Activated CD4-positive, alpha-beta T cell treated with anti-CD3 and anti-CD28 coated beads, Interleukin-2, amount 10 ng/mL, durations not matched to agents 7 days and 5 days (primary cell): ENCODE measurements around the gene IL22. TPM values are rescaled to one million over a fixed set of nuclear protein-coding genes. Genes with fewer than 3 reads are reported as not detected.
"Not testable (repeated sequence)": the region's sequence is repeated elsewhere in the genome, so short reads cannot be mapped to it uniquely, and the experiment has no call there.

ENCODE experiments used
- CTCF ChIA-PET: fragments of 350-600 bp; sonication (Branson Sonifier 250); formaldehyde crosslinking; loops from one replicate; lab custom pipeline; 2021; ENCODE audit warnings: antibody characterized with exemption; lab: Charles Lee
- POLR2A ChIA-PET: fragments of 350-600 bp; sonication (Branson Sonifier 250); formaldehyde crosslinking; loops from one replicate; lab custom pipeline; 2021; ENCODE audit warnings: antibody characterized with exemption; lab: Charles Lee
- DNase-seq: peaks from one replicate; pipeline ENCODE4 v3.0.0-alpha.2; 2020
- H3K27ac Mint-ChIP-seq: one replicate; pipeline ENCODE4 v1.8.0; 2021; ENCODE audit warnings: mild to moderate bottlenecking, moderate library complexity, mixed read lengths
- H3K27me3 Mint-ChIP-seq: one replicate; pipeline ENCODE4 v1.8.0; 2021; ENCODE audit warnings: mixed read lengths
- H3K36me3 Mint-ChIP-seq: one replicate; pipeline ENCODE4 v1.8.0; 2021; ENCODE audit warnings: low read depth, mixed read lengths
- H3K4me1 Mint-ChIP-seq: one replicate; pipeline ENCODE4 v1.8.0; 2021; ENCODE audit warnings: mixed read lengths
- H3K4me3 Mint-ChIP-seq: one replicate; pipeline ENCODE4 v1.8.0; 2021; ENCODE audit warnings: mild to moderate bottlenecking, moderate library complexity, mixed read lengths
- H3K9me3 Mint-ChIP-seq: one replicate; pipeline ENCODE4 v1.8.0; 2021; ENCODE audit warnings: mixed read lengths
- total RNA-seq, 2 experiments: library from RNA; stranded (reverse); gene quantifications; one replicate each; pipeline ENCODE4 v1.2.3, GENCODE V29; 2021

The IL22 gene
- total RNA-seq, 2 experiments from 2014 or later = 0.42 to 0.69 TPM

DNA sequence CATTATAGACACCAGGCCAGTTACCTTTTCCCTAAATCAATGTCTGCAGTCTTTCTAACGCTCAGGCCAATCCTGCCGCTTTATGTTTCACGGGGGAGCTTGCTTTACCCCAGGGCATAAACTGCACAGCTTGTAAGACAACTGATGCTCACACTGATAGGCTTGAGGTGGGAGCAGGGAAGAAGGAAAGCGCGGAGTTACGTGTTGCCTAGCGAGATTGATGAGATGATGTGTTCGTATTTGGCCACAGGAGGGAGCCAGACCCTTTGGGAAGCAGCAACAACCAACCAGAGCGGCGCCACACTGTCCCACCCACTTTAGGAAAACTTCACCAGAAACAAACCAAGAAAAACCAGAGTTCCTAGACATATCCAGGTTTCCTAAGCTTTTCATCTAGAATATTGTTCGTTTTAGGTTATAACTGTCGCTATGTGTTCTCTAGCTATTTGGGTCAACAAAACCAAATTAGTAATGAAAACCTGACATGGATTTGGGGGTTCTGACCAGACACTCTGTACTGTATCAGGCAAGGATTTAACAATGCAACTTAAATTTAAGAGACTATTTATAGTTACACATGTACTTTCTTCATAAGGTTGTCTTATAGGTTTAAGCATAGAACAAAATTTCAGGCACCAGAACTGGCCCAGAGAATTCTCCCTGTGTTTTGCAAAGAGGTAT, 30.2 kb downstream of the IL22 start:
- Mint-ChIP-seq H3K27ac (no peak overlapping the region), H3K36me3 (no peaks in the 10 kb centered on the region), H3K27me3 (peaks cover 13% of the 10 kb centered on the region), H3K4me1 (peaks cover 15% of the 10 kb centered on the region), H3K4me3 (no peak overlapping the region), H3K9me3 (no peaks in the 10 kb centered on the region)
- ChIA-PET POLR2A (no interaction called here), CTCF (interaction anchor here (0.6 to 3.2 kb wide), 19 partner anchors 9 to 258 kb away, joined by 3 to 14 read pairs (median 5); no protein-coding TSS in a partner anchor)
- peak; percentile 76 for DNase-seq

DNA sequence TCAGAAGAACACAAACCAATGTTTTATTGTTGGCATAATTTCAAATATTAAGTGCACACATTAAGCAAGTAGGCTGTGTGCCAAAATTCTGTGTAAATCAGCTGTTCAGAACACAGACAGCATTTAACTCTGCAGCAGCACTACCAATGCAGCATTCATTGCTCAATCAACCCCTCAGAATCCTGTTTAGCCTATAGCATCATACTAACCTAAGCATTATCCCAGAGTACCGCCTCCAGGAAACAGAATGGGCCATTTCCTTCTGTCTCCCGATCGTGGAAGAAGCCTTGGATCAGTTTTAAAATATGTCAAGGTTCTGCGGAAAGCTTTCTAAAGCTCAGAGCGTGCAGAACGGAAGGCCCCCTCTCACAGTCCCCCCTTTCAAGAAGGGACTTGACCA, 31.1 kb downstream of the IL22 start:
- POLR2A ChIA-PET = no interaction called here
- H3K27me3 Mint-ChIP-seq = peaks cover 19% of the 10 kb centered on the region
- no peak for DNase-seq
- H3K9me3 Mint-ChIP-seq = no peaks in the 10 kb centered on the region
- H3K36me3 Mint-ChIP-seq = no peaks in the 10 kb centered on the region
- H3K4me3 Mint-ChIP-seq = no peak overlapping the region
- CTCF ChIA-PET = interaction anchor here (0.7 to 3.2 kb wide), 13 partner anchors 9 to 191 kb away, joined by 3 to 14 read pairs (median 7); no protein-coding TSS in a partner anchor
- H3K27ac Mint-ChIP-seq = no peak overlapping the region
- peaks cover 15% of the 10 kb centered on the region for H3K4me1 Mint-ChIP-seq

DNA sequence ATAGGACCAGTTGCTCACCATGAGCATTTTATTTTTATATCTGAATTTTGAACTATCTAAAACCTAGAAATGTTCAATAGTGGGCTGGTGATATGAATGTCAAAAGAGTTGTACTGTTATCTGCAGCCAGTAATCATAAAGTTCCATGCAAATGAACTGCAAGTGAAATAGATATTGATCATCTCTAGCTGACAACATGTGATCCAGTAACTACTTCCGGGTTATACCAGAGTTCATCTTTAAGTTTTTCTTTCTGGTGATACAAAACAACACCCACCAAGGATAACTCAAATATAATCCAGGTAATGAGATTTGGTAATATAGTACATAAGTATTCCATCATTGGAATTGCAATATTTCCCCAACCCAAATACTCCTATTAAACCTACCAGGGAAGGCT, 31.9 kb downstream of the IL22 start:
- ChIA-PET CTCF (interaction anchor here (0.6 to 2.0 kb wide), 3 partner anchors 31 to 183 kb away, joined by 3 to 5 read pairs (median 3); no protein-coding TSS in a partner anchor), POLR2A (no interaction called here)
- no peaks in the 10 kb centered on the region for H3K9me3 Mint-ChIP-seq
- H3K27me3 Mint-ChIP-seq = peaks cover 21% of the 10 kb centered on the region
- no peak overlapping the region for H3K27ac Mint-ChIP-seq
- peaks cover 15% of the 10 kb centered on the region for H3K4me1 Mint-ChIP-seq
- H3K36me3 Mint-ChIP-seq = no peaks in the 10 kb centered on the region
- H3K4me3 Mint-ChIP-seq = no peak overlapping the region
- no peak for DNase-seq

DNA sequence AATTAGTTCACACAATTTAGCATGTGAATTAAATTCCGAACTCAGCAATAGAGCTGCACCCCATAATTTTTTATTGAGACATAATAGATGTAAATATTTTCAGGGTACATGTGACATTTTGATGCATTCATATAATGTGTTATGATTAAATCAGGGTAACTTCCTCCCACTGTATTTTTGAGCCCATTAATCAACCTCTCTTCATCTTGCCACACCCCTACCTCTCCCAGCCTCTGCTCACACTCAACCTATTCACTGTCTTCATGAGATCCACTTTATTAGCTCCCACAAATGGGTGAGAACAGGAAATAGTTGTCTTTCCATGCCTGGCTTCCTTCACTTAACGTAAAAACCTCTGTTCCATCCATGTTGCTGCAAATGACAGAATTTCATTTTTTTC, 42.5 kb downstream of the IL22 start:
- H3K4me3 Mint-ChIP-seq = no peak overlapping the region
- H3K36me3 Mint-ChIP-seq = peaks cover 2% of the 10 kb centered on the region
- no peak overlapping the region for H3K27ac Mint-ChIP-seq
- DNase-seq = no peak
- H3K9me3 Mint-ChIP-seq = no peaks in the 10 kb centered on the region
- H3K4me1 Mint-ChIP-seq = peaks cover 3% of the 10 kb centered on the region
- H3K27me3 Mint-ChIP-seq = peaks cover 32% of the 10 kb centered on the region
- CTCF ChIA-PET = interaction anchor here (0.6 kb wide), 1 partner anchor 74 kb away, joined by 3 read pairs; no protein-coding TSS in a partner anchor
- POLR2A ChIA-PET = no interaction called here

DNA sequence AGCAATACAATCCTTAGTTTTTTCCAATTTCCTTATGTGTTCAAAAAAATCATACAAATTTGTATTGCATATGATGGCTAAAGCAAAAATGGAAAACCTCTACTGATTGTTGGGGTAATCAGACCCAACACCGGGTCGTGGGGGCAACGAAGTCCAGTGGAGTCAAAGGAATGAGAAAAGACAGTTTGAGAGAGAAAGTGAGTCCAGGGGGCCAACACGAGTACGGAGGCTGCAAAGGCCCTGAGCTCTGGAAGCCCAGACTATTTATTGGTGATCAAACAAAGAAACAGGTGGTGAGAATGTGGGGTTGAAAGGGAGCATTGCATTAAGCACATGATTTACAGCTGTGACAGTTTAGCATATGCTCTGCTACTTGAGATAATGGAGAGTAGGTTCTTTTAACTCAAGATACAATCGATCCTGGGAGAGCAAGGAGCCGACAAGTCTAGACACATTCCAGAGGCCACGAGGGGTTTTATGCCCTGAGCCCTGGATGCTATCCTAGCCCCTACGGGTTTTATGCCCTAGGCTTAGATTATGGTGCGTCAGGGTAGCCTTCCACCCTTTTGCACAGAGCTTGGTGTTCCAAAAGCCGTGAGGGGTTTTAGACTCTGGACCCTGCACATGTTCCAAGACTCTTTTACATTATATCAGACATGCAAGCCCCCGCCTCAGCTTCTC, 44.2 kb downstream of the IL22 start:
- H3K36me3 Mint-ChIP-seq, H3K27ac Mint-ChIP-seq, H3K9me3 Mint-ChIP-seq, H3K4me3 Mint-ChIP-seq, DNase-seq, POLR2A ChIA-PET, H3K4me1 Mint-ChIP-seq: not testable (repeated sequence)
- H3K27me3 Mint-ChIP-seq = peaks cover 33% of the 10 kb centered on the region
- CTCF ChIA-PET = interaction anchor here (1.4 kb wide), 1 partner anchor 16 kb away, joined by 3 read pairs; no protein-coding TSS in a partner anchor

DNA sequence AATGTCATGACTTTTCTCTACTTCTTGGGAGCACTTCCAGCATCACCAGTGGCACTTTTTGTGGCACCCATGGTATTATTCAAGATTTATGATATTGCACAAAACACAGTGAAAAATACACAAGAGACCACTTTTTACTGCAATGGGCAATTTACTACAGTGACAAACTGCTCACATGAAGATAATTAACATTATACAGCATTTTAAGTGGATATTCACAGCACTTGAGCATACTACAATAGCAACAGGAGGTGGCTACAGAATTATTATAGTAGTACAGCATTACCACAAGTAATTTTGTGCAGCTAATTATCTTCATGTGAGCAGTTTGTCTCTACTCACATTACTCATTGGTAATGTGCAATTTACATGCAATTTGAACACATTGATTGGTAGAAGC, 46.1 kb downstream of the IL22 start:
- ChIA-PET CTCF (no interaction called here), POLR2A (no interaction called here)

DNA sequence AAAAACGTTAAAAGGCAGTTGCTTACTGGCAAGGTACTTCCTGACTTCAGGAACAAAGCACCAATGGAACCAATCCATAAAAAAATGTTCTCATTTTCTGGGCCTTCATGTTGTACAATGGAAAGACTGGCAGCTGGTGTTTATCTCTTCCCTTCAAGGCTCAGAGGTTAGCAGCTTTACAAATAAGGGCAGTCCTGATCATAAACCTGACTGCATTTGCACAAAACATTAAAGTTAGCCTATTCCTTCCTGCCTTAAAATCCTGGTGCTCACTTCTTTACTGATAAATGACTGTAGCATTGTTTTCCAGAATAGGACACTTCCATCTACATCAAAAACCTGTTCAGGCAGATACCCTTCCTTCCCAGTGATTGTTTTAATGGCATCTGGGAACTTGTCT, 47.0 kb downstream of the IL22 start:
- CTCF ChIA-PET = interaction anchor here (1.6 to 1.7 kb wide), 2 partner anchors 9 to 16 kb away, joined by 3 to 4 read pairs; no protein-coding TSS in a partner anchor
- no peak overlapping the region for H3K27ac Mint-ChIP-seq

More for the DNA sequence above, 46.1 kb downstream of the IL22 start:
- H3K27me3 Mint-ChIP-seq = peaks cover 23% of the 10 kb centered on the region
- DNase-seq = no peak
- no peak overlapping the region for H3K27ac Mint-ChIP-seq
- H3K4me3 Mint-ChIP-seq = no peak overlapping the region
- no peaks in the 10 kb centered on the region for H3K36me3 Mint-ChIP-seq
- no peaks in the 10 kb centered on the region for H3K9me3 Mint-ChIP-seq
- H3K4me1 Mint-ChIP-seq = peaks cover 16% of the 10 kb centered on the region

DNA sequence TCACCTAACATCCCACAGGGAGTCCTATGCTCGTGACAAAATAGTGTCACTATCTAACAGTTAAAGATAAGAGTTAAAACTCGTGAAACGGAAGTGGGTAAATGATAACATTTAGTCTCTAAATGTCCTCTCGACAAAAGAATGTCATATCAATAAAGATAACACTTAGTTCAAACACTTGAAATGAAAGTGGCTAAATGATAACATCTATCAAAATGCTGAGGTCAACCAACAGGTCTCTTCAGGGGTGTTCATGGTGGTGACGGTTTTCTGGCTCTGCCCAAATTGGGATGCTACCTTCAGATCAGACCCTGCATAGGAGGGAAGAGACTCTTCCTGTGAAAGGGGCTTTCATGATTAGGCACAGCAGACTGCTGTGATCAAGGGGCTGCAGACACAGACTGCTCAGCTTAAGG, 49.9 kb downstream of the IL22 start:
- no peak overlapping the region for H3K4me3 Mint-ChIP-seq
- no peak for DNase-seq
- no peaks in the 10 kb centered on the region for H3K9me3 Mint-ChIP-seq
- H3K27ac Mint-ChIP-seq = no peak overlapping the region
- peaks cover 27% of the 10 kb centered on the region for H3K4me1 Mint-ChIP-seq
- ChIA-PET POLR2A (no interaction called here), CTCF (no interaction called here)
- H3K27me3 Mint-ChIP-seq = peaks cover 13% of the 10 kb centered on the region
- no peaks in the 10 kb centered on the region for H3K36me3 Mint-ChIP-seq

More for the DNA sequence above, 47.0 kb downstream of the IL22 start:
- Mint-ChIP-seq H3K4me1 (peaks cover 13% of the 10 kb centered on the region), H3K36me3 (no peaks in the 10 kb centered on the region), H3K4me3 (no peak overlapping the region), H3K27me3 (peaks cover 18% of the 10 kb centered on the region), H3K9me3 (no peaks in the 10 kb centered on the region)
- POLR2A ChIA-PET = interaction anchor here (0.6 kb wide), 1 partner anchor 22 kb away, joined by 5 read pairs; no protein-coding TSS in a partner anchor
- DNase-seq = no peak

DNA sequence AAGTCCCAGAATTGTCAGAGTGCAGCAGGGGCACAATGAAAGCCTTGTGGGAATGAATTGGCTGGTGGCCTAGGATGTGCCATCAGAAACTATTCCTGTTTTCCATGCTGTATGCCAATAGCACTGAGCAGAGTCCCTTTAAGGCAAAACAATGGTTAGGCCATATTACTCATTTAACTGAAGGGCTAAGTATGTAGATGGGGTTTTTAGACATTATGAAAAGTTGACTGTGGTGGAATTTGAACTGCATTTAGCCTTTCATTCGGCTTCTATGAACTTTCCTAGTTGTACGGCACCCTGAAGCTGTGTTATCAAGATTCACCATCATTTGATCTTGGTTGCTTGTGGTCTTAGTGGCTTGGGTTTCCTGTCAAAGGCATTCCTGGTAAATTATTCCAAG, 52.5 kb downstream of the IL22 start:
- ChIA-PET CTCF (no interaction called here), POLR2A (no interaction called here)
- H3K9me3 Mint-ChIP-seq = no peaks in the 10 kb centered on the region
- H3K4me3 Mint-ChIP-seq = no peak overlapping the region
- H3K27me3 Mint-ChIP-seq = peaks cover 3% of the 10 kb centered on the region
- no peak for DNase-seq
- H3K4me1 Mint-ChIP-seq = peaks cover 27% of the 10 kb centered on the region
- H3K27ac Mint-ChIP-seq = no peak overlapping the region
- H3K36me3 Mint-ChIP-seq = no peaks in the 10 kb centered on the region

DNA sequence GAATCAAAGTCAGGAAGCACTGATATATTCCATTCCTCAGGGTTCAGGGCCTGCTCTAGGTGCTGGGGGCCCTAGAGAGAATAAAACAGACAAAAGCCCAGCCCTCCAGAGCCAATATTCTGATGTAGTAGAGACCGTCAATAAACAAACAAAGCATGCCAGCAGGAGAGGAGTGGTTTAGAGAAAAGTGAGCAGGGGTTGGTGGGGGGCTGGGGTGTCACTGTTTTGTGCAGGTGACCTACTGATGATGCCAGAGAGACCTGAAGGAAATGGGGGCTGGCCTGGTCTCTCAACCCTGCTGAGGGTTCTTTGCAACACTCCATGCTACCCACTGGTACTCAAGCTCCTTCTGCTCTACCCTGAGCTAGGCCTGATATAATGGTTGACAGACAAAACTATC, 54.3 kb downstream of the IL22 start:
- Mint-ChIP-seq H3K4me1 (peaks cover 27% of the 10 kb centered on the region), H3K27me3 (no peaks in the 10 kb centered on the region), H3K36me3 (no peaks in the 10 kb centered on the region), H3K4me3 (no peak overlapping the region), H3K27ac (no peak overlapping the region), H3K9me3 (peaks cover 3% of the 10 kb centered on the region)
- no peak for DNase-seq
- POLR2A ChIA-PET = interaction anchor here (0.7 kb wide), 1 partner anchor 9 kb away, joined by 3 read pairs; no protein-coding TSS in a partner anchor
- CTCF ChIA-PET = interaction anchor here (0.9 to 2.3 kb wide), 3 partner anchors 11 to 158 kb away, joined by 3 to 5 read pairs (median 4); no protein-coding TSS in a partner anchor

DNA sequence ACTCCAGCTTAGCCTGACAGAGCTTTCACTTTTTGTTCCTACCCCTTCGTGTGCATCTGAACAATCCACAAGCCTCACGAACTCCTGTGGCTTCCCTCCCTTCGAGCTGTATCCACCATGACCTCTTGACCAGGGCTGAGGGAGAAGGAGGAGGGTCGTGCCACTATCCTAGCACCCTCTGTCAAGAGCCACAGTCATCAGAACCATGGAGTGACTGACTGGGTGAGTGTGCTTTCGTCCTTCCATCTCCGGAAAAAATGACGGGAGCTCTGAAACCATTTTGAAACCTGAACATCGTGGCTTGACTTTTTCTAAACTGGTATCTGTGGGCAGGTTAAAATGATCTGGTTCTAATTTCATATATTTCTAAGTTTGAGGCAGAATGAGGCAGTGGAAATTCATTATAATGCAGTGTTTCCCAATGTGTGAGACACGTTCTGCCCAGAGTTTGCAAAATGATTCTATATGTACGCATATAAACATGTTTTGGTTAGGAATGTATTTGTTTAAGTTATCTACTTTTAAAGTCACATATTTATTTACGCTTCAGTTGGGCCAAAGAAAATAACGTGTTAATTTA, 54.8 kb downstream of the IL22 start:
- Mint-ChIP-seq H3K27me3 (peaks cover 2% of the 10 kb centered on the region), H3K9me3 (peaks cover 3% of the 10 kb centered on the region), H3K4me3 (peak overlapping the region; percentile 39), H3K36me3 (no peaks in the 10 kb centered on the region), H3K4me1 (peaks cover 24% of the 10 kb centered on the region), H3K27ac (peak overlapping the region; percentile 82)
- ChIA-PET POLR2A (no interaction called here), CTCF (interaction anchor here (1.4 to 2.3 kb wide), 2 partner anchors 79 to 158 kb away, joined by 4 to 5 read pairs; no protein-coding TSS in a partner anchor)
- DNase-seq = no peak
